NCI-H1048 (cell line): ENCODE data around the gene DSG3.

Source experiments
- DNase-seq: peaks from one replicate; lab custom pipeline; 2025; lab: John Stamatoyannopoulos, UW

DSG3 gene, protein sequence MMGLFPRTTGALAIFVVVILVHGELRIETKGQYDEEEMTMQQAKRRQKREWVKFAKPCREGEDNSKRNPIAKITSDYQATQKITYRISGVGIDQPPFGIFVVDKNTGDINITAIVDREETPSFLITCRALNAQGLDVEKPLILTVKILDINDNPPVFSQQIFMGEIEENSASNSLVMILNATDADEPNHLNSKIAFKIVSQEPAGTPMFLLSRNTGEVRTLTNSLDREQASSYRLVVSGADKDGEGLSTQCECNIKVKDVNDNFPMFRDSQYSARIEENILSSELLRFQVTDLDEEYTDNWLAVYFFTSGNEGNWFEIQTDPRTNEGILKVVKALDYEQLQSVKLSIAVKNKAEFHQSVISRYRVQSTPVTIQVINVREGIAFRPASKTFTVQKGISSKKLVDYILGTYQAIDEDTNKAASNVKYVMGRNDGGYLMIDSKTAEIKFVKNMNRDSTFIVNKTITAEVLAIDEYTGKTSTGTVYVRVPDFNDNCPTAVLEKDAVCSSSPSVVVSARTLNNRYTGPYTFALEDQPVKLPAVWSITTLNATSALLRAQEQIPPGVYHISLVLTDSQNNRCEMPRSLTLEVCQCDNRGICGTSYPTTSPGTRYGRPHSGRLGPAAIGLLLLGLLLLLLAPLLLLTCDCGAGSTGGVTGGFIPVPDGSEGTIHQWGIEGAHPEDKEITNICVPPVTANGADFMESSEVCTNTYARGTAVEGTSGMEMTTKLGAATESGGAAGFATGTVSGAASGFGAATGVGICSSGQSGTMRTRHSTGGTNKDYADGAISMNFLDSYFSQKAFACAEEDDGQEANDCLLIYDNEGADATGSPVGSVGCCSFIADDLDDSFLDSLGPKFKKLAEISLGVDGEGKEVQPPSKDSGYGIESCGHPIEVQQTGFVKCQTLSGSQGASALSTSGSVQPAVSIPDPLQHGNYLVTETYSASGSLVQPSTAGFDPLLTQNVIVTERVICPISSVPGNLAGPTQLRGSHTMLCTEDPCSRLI

DNA sequence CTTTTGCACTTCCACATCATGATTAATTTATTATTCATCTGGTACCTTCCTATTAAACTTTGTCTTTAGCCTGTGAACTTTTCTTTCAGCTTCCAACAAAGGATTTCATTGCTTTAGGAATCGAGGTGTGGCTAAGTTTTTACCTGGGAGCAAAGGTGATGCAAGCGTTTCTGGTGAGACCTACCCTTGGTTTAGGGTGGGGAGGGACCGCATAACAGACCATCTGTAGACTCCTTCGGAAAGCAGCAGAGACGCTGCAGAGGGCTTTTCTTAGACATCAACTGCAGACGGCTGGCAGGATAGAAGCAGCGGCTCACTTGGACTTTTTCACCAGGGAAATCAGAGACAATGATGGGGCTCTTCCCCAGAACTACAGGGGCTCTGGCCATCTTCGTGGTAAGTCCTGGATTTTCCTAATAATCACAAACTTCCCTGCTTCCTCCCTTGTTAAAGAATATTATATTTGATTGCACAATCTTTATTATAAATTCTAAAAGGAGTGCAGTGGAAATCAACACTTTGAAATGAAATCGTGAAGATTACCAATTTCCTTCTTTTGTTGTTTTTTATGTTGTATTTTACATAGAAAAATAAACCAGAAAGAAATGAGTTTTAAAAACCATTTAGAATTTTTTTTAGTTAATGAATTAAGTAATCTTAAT lies at the start of gene DSG3:
Gene DSG3, plus strand, starts transcription at position 212 of the 662 bp plus-strand sequence. Its CDS starts 137 bp downstream, at position 349.
- no peak for DNase-seq

DNA sequence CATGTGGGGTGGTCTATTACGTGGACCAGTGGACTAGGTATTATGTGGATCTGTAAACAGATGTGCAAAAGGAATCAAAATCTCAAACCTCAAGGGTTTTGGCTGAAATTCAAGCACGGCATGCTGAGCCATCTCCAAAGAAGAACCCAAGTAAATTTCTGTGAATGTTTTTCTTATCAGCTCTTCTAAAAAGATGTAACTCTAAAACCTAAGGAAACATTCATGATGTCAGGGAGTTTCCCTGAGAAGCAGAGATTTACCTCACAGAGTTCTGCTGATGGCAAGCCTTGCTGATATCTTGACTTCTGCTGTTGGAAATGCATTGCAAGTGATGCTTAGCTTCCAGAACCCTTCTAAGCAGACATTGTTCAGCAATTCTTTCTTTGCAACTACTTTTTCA lies 49.4 kb upstream of the DSG3 start:
- DNase-seq = no peak

GRCh38 chr18:31399306-31400032 lies 48.1 kb upstream of the DSG3 start:
- DNase-seq = no peak

DNA sequence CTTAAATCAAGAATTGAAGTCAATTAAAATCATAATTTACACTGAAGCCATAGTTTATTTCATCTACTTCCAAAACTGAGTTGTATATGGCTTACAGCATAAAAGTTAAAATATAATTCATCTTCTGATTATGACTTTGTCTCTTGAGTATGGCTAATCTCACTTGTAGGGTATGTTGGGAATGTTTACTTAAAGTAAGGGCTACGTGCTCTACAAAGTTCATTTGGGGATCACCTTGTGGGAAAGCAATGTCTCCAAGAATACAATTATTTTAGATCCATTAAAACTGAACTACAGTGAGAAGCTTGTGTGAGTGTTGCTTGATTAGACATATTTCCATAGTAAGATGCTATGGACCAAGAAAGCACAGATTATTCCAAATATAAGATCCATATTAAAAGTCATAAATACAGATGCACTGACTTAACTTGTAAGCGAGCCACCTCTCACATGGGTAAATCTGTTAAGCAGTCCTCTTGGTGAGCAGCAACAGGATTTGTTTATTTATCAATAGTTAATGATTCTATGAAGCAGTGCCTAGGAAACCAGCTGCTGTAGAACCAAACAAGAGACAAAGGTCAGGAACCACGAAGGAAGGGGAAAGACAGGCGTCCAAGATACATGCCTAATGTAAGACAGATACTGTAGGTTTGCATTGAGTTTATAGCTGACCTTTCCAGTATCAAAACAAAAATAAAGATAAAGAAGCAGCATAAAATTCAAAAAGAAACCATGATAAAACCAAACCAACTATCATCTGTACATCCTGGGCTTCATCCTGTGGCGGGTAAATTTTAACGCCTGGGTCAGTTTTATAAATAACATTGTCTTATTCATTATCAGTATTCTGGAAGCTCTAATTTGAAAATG lies 46.1 kb upstream of the DSG3 start:
- DNase-seq = no peak

DNA sequence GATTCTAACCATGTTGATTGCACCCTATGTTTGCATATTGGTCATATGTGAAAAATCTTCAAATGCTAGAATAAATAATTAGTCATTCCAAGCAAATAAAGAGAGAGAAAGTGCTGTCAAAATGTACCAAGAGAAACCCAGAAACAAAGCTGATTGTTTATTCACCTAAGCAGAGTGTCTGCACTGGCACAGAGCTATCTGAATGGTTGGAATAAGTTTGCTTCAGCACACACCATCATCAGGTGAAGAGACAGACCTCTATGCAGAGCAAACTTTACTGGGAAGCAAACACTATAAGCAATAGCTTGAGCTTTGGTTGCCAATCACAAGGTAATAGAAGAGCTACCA lies 45.5 kb upstream of the DSG3 start:
- DNase-seq = no peak

DNA sequence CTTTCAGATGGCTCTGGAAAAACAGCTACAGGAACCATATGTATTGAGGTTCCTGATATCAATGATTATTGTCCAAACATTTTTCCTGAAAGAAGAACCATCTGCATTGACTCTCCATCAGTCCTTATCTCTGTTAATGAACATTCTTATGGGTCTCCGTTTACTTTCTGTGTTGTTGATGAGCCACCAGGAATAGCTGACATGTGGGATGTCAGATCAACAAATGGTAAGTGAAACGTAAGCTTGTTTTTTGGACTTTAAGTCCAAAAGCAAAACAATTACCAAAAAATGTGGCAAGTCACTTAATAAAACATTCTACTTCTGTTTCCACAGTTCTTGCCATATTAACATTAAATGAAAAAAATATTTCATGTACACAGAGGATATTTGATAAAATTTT lies 44.1 kb upstream of the DSG3 start:
- no peak for DNase-seq

DNA sequence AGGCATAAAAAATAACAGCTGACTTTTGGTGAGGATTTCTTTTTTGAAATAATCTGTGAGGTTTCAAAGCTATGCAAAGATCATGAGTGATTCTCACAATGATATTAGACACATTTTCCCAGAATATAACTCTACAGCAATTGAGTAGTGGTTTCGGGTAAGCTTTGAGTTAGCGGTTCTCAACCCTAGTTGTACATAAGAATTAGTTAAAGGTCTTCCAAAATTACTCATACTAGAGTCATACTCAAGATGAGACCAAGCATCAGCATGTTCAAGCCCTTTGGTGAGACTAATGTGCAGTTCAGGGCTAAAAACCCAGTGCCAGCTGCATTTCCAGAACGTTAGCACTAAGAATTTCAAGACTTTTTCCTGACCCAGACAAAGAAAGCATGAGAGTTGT lies 39.9 kb upstream of the DSG3 start:
- no peak for DNase-seq

- DNase-seq = no peak
Measured at GRCh38 chr18:31409276-31409675, 38.3 kb upstream of the DSG3 start.

GRCh38 chr18:31410716-31411483 lies 36.6 kb upstream of the DSG3 start:
- DNase-seq = no peak

GRCh38 chr18:31413137-31413536 lies 34.4 kb upstream of the DSG3 start:
- DNase-seq = no peak

DNA sequence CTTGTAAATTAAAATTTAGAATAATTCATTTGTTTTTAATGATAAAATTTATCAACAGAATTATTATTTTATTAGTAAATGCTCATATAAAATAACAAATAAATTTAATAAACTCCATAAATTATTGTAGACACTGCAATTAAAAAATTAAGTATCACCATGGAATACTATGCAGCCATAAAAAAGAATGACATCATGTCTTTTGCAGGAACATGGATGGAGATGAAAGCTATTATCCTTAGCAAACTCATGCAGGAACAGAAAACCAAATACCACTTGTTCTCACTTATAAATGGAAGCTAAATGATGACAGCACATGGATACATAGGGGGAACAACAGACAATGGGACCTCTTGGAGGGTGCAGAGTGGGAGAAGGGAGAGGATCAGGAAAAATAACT lies 29.7 kb upstream of the DSG3 start:
- DNase-seq = no peak

- DNase-seq = no peak
Measured at GRCh38 chr18:31419457-31419932, 28.0 kb upstream of the DSG3 start.

DNA sequence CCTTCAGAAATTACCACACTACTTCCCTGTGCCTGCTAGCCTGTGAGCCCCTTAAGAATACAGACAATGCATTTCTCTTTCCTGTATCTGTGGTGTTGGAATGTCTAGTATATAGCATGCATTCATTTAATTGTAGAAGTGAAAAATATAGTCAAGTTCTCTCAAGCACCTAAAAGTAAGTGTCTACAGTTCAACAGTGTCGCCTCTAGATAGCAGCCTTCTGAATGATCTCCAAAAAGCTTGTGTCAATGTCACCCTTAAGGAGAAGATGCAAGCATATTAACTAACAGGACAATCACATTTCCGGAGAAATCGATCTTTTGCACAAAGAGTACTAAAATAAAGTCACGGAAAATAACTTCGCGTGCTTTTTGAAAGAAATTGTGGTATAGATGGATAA lies 27.5 kb upstream of the DSG3 start:
- DNase-seq = no peak

GRCh38 chr18:31420524-31420923 lies 27.0 kb upstream of the DSG3 start:
- no peak for DNase-seq

DNA sequence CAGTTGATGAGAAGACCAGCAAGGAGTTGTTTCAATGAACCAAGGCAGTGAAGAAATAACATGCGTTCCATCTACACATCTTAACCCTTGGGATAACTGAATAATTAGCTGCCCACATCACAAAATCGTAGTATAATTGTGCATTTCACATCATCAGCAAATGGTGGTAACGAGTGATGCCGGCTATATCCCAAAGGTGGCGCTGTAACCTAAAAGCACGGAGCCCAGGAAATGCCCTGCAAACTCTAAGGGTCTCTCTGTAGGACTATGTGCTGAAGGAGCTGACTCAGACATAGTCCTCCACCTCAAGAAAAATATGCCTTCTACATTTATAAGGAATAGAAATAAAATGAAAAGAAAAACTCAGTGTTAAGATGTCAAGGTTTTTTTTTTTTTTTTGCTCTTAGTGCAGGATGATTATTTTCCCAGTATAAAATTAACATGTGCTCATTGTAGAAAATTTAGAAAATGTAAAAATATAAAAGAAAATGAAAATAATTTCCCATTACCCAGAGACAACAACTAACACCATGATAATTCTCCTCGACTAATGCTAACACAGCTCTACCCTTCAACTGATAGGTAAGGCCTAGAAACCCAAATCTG lies 23.1 kb upstream of the DSG3 start:
- DNase-seq = no peak

DNA sequence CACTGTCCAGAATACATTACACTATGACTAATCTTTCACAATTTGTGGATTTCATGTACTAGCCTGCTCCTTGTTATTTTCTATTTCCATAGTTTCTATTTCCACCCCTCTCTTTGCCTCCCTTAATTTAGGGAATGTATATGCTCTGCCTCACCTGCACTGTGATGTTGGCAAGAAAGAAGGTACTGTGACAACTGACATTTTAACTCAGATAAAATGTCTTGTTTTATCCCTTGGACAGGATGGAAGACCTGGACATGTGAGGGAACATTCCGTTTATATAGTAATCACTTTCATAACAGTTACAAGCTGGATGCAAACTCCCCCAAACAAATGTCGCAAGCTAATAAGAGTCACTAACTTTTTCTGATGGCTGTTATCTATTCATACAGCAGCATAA lies 21.5 kb upstream of the DSG3 start:
- no peak for DNase-seq

DNA sequence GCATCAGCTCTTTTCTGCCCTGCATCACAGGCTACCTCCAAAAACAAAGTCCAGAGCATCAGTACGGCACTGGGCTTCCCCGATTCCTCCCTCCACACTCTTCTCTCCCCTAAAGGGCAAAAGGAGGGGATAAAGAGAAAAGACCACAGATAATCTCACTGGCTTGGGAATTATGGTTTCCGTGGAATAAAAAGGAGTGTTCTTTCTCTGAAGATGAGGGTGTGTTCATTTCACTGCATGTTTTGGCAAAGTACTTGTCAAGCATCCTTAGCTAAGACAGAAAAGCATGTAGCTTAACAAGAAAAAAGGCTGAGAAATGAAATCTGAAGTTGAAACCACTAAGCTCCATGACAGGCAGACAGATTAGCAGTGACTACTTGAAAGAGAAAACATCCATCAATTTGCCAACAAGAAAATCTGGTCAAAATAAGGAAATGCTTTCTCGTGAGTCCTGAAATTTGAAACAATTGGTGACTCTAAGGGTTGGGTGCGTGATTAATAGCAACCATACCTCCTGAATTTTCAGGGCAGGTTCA lies 20.6 kb upstream of the DSG3 start:
- no peak for DNase-seq

- no peak for DNase-seq
Measured at GRCh38 chr18:31428211-31428610, 19.3 kb upstream of the DSG3 start.

GRCh38 chr18:31429623-31430022 lies 17.9 kb upstream of the DSG3 start:
- no peak for DNase-seq
